DMS53 (cell line): ENCODE results near the gene LIMD2.
"Not testable (repeated sequence)": the region's sequence is repeated elsewhere in the genome, so short reads cannot be mapped to it uniquely, and the experiment has no call there.

Experiments
- DNase-seq: peaks from one replicate; lab custom pipeline; 2025; lab: John Stamatoyannopoulos, UW

LIMD2 gene

DNA sequence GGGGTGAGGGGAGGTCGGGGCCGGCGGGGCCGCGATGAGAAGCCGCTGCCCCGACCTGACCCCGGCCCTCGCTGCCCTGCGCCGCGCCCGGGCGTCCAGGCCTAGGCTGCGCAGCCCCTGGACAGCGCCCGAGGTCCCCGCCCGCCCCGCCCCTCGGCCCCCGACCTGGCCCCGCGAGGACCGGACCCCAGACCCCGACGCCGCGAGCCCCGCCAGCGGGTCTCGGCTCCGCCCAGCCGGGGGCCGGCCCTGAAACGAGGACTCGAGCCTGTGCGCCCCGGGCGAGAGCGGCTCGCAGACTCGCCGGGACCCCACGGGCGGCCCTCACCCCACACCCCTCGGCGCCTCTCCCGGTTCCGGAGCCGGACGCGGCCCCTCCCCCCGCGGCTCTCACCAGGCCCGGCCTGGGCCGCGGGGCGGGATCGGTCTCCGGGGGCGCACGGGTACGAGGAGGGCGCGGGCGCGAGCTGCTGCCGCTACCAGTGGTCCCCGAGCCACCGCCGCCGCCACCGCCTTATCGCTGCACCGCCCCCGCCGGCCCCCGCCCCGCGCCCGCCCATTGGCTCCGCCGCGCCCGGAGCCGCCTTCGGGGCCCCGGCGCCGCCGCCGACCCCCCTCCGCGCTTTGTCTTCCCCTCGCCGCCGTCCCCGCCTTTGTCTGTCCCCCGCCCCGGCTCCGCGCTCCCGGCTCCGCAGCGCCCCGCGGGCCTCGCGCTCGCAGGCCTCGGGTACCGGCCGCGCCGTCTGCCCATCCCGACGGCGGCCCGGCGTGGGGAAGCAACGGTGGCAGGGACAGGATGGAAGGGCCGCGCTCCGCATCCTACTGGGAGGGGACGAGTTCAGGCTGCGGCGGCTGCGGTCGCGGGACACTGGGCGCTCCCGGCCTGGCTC lies at the start of gene LIMD2:
Gene LIMD2 (minus strand): TSS at position 488 of the 890 bp plus-strand sequence. CDS start 827 bp downstream, outside the sequence.
- peak; percentile 81 for DNase-seq

DNA sequence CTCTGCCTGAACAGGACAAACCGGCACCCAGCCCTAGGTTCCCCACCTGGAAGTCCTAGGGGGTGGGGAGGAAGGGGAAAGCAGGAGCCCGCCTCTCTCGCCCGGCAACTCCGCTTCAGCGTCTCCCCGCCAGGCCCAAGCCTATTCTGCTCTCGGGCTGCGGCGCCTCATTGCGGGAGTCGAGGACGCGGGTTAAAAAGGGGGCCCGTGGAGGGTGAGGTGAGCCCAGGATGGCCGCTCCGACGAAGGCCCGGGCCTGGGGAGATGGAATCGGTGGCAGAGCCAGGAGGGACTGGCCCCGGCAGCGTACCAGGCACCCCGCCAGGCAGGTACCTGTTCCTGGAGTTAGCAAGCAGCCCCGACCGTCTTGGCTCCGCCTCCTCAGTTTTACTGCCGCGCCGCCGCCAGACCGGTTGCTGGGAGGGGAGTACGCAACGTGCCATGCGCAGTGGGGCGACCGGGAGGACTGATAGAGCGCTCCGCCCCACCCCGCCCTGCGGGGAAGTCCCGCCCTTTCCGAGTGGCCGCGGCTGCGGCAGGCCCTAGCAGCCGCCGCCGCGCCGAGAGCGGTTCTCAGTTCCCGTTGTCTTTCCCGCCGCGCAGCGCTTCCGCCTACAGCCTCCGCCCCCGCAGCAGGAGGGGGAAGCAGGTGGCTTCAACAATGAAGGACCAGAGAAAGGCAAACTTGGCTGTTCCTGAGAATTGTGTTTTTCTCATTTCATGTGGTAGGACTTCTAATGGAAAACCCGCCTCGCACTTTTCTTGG lies 41.7 kb upstream of the LIMD2 start, which contains the start of gene STRADA:
Gene STRADA (minus strand): TSS at position 392 of the 766 bp plus-strand sequence. CDS start 13,430 bp downstream, outside the sequence.
- peak; percentile 98 for DNase-seq

- no peak for DNase-seq
Measured at GRCh38 chr17:63741143-63741407, 41.1 kb upstream of the LIMD2 start.

DNA sequence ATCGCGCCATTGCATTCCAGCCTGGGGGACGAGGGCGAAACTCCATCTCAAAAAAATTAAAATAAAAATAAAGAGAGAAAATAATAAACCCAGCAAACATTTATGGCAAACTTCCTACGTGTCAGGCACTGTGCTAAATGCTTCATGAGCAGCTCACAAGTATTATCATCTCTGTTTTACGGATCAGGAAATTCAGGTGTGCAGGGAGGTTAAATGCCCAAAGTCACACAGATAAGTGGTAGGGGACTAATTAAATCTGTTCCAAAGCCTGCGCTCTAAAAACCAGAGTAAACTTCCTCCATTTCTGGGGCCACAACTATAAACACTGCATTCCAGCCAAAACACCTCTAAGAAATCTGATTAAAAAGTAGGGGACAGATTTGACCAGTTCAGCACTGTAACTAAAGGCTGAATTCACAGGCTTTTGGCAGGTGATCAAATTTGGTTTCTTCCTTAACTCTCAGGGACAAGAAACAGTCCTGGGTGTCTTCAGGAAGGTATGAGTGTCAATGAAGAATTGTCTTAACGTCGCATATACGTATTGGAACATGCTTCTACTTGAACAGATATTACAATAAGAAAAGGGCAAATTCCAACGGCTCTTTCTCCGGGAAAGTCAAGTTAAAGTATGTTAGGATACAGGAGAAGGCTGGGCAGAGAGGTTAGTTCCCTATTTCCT lies 40.7 kb upstream of the LIMD2 start:
- peak; percentile 33 for DNase-seq

GRCh38 chr17:63735691-63736090 lies 35.8 kb upstream of the LIMD2 start:
- DNase-seq = no peak

GRCh38 chr17:63722403-63722802 lies 22.5 kb upstream of the LIMD2 start:
- no peak for DNase-seq

GRCh38 chr17:63720194-63720593 lies 20.3 kb upstream of the LIMD2 start:
- DNase-seq = not testable (repeated sequence)

DNA sequence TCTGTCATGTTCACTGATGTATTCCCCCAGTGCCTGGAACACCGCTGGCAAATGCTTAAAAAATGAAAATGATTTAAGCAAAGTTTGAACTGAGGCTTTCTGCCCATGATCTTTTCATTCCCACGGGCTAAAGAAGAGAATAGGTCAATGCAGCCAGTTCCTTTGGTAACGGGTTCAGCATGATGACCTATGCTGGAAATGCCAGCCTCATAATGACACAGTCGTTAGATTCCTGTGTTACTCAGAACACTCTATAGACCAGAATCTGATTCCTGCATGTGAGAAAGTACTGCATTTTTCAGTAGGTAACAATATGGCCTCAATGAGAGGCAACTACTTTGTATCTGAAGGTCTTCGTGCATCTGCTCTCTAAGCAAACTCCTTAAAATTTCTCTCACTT lies 19.1 kb upstream of the LIMD2 start:
- no peak for DNase-seq

DNA sequence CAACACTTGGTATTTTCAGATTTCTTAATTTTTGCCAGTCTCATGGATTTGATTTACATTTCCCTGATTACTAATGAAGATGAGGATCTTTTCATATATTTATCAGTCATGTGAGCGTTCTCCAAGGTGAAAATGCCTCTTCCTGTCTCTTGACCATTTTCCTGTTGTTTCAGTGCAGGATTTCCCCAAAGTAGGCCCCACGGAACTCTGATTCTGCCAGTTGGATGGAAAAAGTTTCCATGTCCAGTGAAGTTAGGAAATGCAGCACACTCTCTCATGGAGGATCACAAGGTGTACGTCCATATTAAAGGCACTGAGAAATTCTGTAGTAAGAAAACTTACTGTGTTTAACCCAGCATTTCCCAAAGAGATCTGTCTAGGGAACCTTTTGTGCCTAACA lies 16.5 kb upstream of the LIMD2 start:
- no peak for DNase-seq

GRCh38 chr17:63714550-63715277 lies 14.8 kb upstream of the LIMD2 start:
- no peak for DNase-seq

GRCh38 chr17:63709110-63709509 lies 9.2 kb upstream of the LIMD2 start:
- no peak for DNase-seq

- no peak for DNase-seq
Measured at GRCh38 chr17:63707151-63707550, 7.2 kb upstream of the LIMD2 start.

DNA sequence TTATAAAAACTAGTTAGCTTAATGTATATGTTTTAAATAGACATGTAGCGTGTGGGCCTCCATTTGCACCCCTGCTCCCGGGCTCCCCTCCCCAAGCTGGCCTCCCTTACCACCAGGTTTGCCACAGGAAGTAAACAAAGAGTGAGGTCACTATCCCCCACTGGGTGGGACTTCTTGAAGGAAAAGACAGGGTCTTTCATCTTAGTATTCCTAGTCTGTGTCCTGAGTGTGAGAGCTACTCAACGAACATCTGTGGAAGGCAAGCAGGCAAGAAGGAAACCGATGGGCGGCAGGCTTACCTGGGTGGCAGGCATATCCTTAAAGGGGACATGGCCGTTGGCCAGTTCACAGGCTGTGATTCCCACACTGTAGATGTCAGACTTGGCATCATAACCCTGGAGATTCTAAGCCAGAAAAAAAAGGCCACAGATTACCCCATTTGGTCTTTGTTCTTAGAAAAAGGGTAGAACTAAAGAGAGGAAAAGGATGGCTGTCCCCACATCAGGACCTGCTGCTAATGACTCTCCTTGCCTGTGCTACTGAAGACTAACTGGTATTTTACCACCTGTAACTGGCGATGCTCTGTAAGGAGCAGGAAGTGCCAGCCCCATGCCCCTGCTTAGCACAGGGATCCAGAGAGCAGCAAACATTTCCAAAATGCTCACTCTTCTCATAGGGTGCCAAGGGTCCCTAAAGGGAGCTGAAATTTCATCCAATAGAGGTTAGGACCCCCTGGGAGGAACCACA lies 6.6 kb upstream of the LIMD2 start:
- DNase-seq = no peak

DNA sequence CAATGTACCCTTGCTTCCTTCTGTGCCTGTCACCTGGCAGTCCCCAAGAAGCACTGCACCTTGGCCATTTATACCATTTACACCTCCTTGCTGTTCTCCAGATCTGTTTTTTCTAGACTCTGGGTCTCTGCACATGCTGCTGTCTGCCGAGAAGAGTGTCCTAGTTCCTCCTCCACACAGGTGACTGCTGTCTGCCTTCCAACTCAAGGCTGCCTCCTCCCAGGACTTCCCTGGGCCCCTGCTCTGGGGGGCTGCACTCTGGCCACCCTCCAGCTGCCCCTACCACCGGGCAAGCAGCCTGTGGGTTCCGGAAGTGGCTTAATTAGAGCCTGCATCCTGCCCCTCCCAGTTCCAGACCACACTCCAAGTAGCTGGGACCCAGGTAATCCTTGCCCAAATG lies 5.7 kb upstream of the LIMD2 start:
- no peak for DNase-seq

GRCh38 chr17:63704836-63705235 lies 4.9 kb upstream of the LIMD2 start:
- DNase-seq = no peak

DNA sequence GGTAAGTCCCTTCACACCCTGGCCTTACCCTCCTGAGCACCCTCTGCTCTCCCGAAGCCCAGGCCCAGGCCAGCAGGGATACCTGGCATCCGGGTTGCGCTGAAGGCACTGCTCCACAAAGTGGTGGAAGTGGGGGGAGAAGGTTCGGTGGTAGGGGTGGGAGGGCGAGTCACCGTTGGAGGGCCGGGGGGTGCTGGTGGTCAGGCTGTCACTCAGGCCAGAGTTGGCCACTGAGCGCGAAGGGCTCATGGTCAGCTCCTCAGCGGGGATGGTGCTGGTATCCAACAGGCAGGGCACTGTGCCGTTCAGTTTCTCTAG lies 4.3 kb upstream of the LIMD2 start:
- DNase-seq = no peak

- no peak for DNase-seq
Measured at GRCh38 chr17:63703556-63704258, 3.8 kb upstream of the LIMD2 start.

DNA sequence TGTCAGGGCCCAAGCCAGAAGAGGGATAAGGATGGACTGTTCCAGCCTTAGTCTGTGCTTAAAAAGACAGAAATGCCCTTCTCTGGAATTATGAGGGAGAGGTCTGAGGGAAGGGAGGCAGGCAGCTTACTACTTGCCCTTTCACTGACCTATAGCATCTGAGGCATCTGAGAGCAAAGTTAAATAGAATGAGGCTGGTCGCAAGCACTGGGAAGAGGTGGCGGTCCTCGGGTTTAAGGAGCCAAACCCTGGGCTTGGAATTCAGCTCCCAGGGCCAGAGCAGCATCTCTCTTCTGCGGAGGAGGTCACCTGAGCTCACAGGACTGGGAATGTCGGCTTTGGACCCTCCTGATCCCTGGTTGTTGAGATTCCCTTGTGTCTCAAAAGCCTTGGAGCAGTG lies 3.1 kb upstream of the LIMD2 start:
- no peak for DNase-seq

DNA sequence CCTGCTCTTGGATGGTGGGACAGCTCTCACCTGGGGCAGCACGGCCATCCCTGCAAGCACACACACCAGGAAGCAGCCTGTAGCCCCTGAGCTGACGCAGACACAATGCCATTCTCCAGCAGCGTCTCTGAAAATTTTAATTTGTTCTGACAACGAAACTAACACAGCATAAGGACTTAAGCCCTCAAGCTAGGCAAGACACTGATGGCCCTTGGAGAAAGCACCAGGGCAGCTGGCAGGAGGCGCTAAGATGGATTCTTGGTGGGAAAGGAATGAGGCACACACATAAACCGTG lies 2.7 kb upstream of the LIMD2 start:
- DNase-seq = no peak

DNA sequence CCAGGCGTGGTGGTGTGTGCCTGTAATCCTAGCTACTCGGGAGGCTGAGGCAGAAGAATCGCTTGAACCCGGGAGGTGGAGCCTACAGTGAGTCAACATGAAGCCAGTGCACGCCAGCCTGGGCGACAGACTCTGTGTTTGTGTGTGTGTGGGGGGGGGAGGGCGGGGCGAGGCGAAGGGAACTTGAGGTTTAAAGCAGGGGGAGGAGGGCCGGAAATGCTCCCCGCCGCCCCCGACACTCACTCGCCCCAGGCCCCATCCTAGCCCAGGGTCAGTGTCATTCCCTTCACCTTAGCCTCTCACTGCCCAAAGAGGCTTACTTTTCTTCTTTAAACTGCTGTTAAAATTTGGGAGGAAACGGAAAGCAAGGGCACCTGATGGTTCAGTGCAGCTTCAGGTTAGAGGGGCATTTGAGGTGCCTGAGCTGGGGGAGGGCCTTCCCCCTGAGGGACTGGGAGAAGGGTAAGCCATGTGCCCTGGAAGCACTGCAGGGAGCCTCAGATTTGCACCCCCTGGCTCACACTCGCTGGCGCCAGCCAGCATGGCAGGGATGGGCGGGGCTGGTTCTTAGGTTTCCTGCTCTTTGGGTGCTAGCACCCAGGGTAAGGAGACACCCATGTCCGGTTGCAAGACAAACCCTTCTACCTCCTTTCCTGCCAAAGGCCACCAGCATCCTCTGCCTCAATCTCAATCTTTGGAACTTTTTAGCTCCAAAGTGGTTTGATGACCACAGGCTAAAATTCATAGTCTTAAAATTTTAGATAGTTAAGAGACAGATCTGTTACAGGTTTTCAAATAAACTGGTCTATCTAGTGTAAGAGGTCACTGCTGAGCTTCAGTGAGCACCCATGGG lies 2.2 kb upstream of the LIMD2 start:
- DNase-seq = no peak
